Measurements from ENCODE around the gene TNS1. TPM values are rescaled to one million over a fixed set of nuclear protein-coding genes. Genes with fewer than 3 reads are reported as not detected.

TNS1 gene
- total RNA-seq, 1 experiment from 2014 or later, result 0.49 TPM

DNA sequence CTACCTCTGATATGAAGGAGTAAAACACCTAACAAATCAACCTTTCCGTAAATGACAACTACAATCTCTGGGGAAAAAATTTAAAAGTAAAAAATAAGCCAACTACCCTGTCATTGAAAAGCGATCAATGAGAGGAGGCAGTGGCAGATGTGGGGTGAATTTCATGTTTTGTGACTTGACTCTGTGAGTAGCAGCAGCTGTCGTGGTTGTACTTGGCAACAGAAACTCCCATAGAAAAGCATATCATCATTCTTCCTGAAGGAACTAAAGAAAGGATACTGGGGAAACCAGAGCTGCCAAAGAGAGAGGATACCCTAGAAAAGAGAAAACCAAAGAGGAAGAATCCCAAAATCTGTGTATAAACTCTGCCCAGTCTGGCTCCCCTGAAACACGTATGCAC is 236.4 kb downstream of the TNS1 start:
- Histone ChIP-seq H3K9me3 (ENCODE audit: control insufficient read depth, insufficient read depth, low read depth, low read length) (peaks cover 14% of the 10 kb centered on the region), H3K27me3 (ENCODE audit: control insufficient read depth, insufficient read depth, low read length) (peaks cover 12% of the 10 kb centered on the region), H3K36me3 (ENCODE audit: control insufficient read depth, insufficient read depth, low read length) (no peaks in the 10 kb centered on the region), H3K4me3 (ENCODE audit: low read depth in 2 of 2, low read length in 2 of 2) (no peak overlapping the region), H3K4me1 (ENCODE audit: control insufficient read depth, insufficient read depth, low read length) (no peaks in the 10 kb centered on the region), H3K27ac (ENCODE audit: low read length) (no peak overlapping the region)
- in situ Hi-C loops (cut with HindIII; ENCODE audit: low pct_unique_long_range_greater_than_20kb, low sequenced_read_pairs), result no loop called here
- POLR2A ChIA-PET, result no interaction called here
- DNase-seq (ENCODE audit: low read depth, low spot score), result no peak
- BruUV-seq (replicated peaks), result no TSS peak
- CTCF ChIA-PET, result no interaction called here
- TF ChIP-seq, protein P1, sequence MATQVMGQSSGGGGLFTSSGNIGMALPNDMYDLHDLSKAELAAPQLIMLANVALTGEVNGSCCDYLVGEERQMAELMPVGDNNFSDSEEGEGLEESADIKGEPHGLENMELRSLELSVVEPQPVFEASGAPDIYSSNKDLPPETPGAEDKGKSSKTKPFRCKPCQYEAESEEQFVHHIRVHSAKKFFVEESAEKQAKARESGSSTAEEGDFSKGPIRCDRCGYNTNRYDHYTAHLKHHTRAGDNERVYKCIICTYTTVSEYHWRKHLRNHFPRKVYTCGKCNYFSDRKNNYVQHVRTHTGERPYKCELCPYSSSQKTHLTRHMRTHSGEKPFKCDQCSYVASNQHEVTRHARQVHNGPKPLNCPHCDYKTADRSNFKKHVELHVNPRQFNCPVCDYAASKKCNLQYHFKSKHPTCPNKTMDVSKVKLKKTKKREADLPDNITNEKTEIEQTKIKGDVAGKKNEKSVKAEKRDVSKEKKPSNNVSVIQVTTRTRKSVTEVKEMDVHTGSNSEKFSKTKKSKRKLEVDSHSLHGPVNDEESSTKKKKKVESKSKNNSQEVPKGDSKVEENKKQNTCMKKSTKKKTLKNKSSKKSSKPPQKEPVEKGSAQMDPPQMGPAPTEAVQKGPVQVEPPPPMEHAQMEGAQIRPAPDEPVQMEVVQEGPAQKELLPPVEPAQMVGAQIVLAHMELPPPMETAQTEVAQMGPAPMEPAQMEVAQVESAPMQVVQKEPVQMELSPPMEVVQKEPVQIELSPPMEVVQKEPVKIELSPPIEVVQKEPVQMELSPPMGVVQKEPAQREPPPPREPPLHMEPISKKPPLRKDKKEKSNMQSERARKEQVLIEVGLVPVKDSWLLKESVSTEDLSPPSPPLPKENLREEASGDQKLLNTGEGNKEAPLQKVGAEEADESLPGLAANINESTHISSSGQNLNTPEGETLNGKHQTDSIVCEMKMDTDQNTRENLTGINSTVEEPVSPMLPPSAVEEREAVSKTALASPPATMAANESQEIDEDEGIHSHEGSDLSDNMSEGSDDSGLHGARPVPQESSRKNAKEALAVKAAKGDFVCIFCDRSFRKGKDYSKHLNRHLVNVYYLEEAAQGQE (IDR thresholded peaks at IDR 0.05; ENCODE audit: insufficient read depth in 1 of 2, low read depth in 2 of 2, low read length in 1 of 2), result no peak
- TF ChIP-seq POLR2AphosphoS5 (IDR thresholded peaks at IDR 0.05; ENCODE audit: low read depth, low read length) (no peak), SIN3A (IDR thresholded peaks at IDR 0.05; ENCODE audit: borderline replicate concordance, insufficient read depth, low read depth, low read length) (no peak), TCF7L2 (IDR thresholded peaks at IDR 0.05; ENCODE audit: low read depth, low read length) (no peak)
- TF ChIP-seq, protein P2, sequence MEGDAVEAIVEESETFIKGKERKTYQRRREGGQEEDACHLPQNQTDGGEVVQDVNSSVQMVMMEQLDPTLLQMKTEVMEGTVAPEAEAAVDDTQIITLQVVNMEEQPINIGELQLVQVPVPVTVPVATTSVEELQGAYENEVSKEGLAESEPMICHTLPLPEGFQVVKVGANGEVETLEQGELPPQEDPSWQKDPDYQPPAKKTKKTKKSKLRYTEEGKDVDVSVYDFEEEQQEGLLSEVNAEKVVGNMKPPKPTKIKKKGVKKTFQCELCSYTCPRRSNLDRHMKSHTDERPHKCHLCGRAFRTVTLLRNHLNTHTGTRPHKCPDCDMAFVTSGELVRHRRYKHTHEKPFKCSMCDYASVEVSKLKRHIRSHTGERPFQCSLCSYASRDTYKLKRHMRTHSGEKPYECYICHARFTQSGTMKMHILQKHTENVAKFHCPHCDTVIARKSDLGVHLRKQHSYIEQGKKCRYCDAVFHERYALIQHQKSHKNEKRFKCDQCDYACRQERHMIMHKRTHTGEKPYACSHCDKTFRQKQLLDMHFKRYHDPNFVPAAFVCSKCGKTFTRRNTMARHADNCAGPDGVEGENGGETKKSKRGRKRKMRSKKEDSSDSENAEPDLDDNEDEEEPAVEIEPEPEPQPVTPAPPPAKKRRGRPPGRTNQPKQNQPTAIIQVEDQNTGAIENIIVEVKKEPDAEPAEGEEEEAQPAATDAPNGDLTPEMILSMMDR (IDR thresholded peaks at IDR 0.05), result no peak
- intact Hi-C loops (cut with micrococcal nuclease; ENCODE audit: unreplicated experiment), result no loop called here
- no peak for ATAC-seq

DNA sequence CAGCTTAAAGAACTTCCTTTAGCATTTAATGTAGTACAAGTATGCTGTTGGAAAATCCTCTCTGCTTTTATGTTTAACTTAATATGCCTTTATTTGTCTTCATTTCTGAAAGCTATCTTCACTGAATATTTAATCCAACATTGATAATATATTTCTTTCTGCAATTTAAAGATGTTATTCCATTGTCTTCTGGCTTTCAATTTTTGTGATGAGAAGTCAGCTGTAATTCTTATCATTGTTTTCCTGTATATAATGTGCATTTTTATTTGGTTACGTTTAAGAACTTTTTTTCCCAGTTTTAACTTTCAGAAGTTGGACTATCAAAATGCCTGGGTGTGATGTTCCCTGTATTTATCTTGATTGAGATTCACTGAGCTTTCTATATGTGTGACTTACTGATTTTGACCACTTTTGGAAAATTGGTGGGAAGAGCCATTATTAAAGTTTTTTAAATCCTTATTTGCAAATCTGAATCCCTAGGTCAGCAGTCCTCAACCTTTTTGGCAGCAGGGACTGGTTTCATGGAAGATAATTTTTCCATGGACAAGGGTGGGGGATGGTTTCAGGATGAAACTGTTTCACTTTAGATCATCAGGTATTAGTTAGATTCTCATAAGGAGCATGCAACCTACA is 241.0 kb downstream of the TNS1 start:
- in situ Hi-C loops (cut with HindIII; ENCODE audit: low pct_unique_long_range_greater_than_20kb, low sequenced_read_pairs), result no loop called here
- BruUV-seq (replicated peaks), result no TSS peak
- ATAC-seq (no peak), DNase-seq (ENCODE audit: low read depth, low spot score) (no peak)
- Histone ChIP-seq H3K4me1 (ENCODE audit: control insufficient read depth, insufficient read depth, low read length) (no peaks in the 10 kb centered on the region), H3K9me3 (ENCODE audit: control insufficient read depth, insufficient read depth, low read depth, low read length) (peaks cover 14% of the 10 kb centered on the region), H3K27ac (ENCODE audit: low read length) (no peak overlapping the region), H3K4me3 (ENCODE audit: low read depth in 2 of 2, low read length in 2 of 2) (no peak overlapping the region), H3K27me3 (ENCODE audit: control insufficient read depth, insufficient read depth, low read length) (no peaks in the 10 kb centered on the region), H3K36me3 (ENCODE audit: control insufficient read depth, insufficient read depth, low read length) (no peaks in the 10 kb centered on the region)
- ChIA-PET CTCF (no interaction called here), POLR2A (no interaction called here)
- intact Hi-C loops (cut with micrococcal nuclease; ENCODE audit: unreplicated experiment), result no loop called here
- TF ChIP-seq SIN3A (IDR thresholded peaks at IDR 0.05; ENCODE audit: borderline replicate concordance, insufficient read depth, low read depth, low read length) (no peak), TCF7L2 (IDR thresholded peaks at IDR 0.05; ENCODE audit: low read depth, low read length) (no peak), POLR2AphosphoS5 (IDR thresholded peaks at IDR 0.05; ENCODE audit: low read depth, low read length) (no peak)
- TF ChIP-seq, protein P1 (IDR thresholded peaks at IDR 0.05; ENCODE audit: insufficient read depth in 1 of 2, low read depth in 2 of 2, low read length in 1 of 2), result no peak
- TF ChIP-seq, protein P2 (IDR thresholded peaks at IDR 0.05), result no peak

Measured in Panc1 (cell line).